Measurements from ENCODE around the gene PSMD4.

DNA sequence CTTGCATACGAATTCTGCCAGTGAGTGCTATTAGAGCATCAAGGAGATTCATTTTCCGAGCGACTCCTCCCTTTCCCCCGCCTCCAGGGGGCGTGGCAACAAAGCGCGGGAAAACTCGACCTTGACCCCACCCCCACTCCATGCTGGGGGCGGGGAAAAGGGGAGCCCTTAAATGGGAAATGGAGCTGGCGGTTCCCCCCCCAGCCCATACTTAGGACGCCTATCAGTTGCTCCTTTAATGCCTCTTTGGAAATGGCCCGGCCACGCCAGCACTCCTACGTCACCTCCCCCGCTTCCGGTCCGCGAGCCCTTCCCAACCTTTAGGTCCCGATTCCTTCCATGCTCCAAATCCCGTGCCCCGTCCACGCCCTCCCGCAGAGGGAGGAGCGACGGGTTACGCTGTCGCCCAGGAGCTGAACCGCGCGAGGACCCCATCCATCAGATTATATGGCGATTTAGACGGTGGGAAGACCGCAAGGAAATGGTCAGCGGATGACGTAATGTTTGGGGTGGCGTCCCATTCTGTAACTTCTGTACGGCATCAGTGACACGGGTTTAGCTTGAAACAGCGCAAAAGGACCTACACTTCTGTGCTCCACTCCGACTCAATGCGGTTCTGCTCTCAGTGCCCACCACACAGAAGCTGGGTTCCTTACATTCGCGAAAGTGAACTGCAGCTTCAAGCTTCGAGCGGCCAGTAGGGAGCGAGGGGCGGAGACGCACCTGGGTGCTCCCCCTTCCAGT lies 26.9 kb downstream of the PSMD4 start:
- TF ChIP-seq EZH2 (IDR thresholded peaks at IDR 0.05) (no peak), POLR2AphosphoS5 (IDR thresholded peaks at IDR 0.05; ENCODE audit: borderline replicate concordance, low read depth, low read length) (peak; percentile 75), FOXP2 (optimal IDR thresholded peaks at IDR 0.05; ENCODE audit: control extremely low read depth, extremely low read length, insufficient read depth) (no peak)
